Endodermal cell (in vitro differentiated cells): ENCODE data around the gene C4orf17. TPM values are rescaled to one million over a fixed set of nuclear protein-coding genes. Genes with fewer than 3 reads are reported as not detected.

Experiments used
- DNase-seq: peaks from one replicate; pipeline ENCODE4 v3.0.0-alpha.2; 2017
- H3K27ac ChIP-seq: 2 replicates; pipeline ENCODE4 v1.5.1; 2013; ENCODE audit warnings: mild to moderate bottlenecking, low read depth, low read length, moderate library complexity
- H3K27me3 ChIP-seq: 2 replicates; pipeline ENCODE4 v1.6.1; 2013; ENCODE audit warnings: mild to moderate bottlenecking, low read length, moderate library complexity; ENCODE audit not compliant: insufficient read depth, control insufficient read depth, poor library complexity, severe bottlenecking
- H3K36me3 ChIP-seq: 2 replicates; pipeline ENCODE4 v1.7.0; 2013; ENCODE audit warnings: mild to moderate bottlenecking, low read length, moderate library complexity; ENCODE audit not compliant: control insufficient read depth, insufficient read depth
- H3K4me1 ChIP-seq: one replicate; pipeline ENCODE4 v1.7.0; 2013; ENCODE audit warnings: low read length; ENCODE audit not compliant: control insufficient read depth, insufficient read depth
- H3K4me3 ChIP-seq: 2 replicates; pipeline ENCODE4 v1.5.1; 2013; ENCODE audit warnings: mild to moderate bottlenecking, low read length, moderate library complexity
- H3K9ac ChIP-seq: 2 replicates; pipeline ENCODE4 v1.6.1; 2013; ENCODE audit warnings: mild to moderate bottlenecking, low read length, moderate library complexity; ENCODE audit not compliant: poor library complexity, severe bottlenecking; ENCODE audit errors: extremely low read depth
- H3K9me3 ChIP-seq: 2 replicates; pipeline ENCODE4 v1.6.1; 2013; ENCODE audit warnings: mild to moderate bottlenecking, low read length, moderate library complexity; ENCODE audit not compliant: control insufficient read depth
- H3K27ac Mint-ChIP-seq: 2 replicates; pipeline ENCODE4 v1.8.0; 2020; ENCODE audit warnings: mixed read lengths
- H3K27me3 Mint-ChIP-seq: 2 replicates; pipeline ENCODE4 v1.8.0; 2021; ENCODE audit warnings: mild to moderate bottlenecking, mixed read lengths; ENCODE audit not compliant: insufficient read depth
- H3K36me3 Mint-ChIP-seq: 2 replicates; pipeline ENCODE4 v1.8.0; 2020; ENCODE audit warnings: low read depth, mixed read lengths
- H3K4me1 Mint-ChIP-seq: 2 replicates; pipeline ENCODE4 v1.8.0; 2020; ENCODE audit warnings: mixed read lengths
- H3K4me3 Mint-ChIP-seq: 2 replicates; pipeline ENCODE4 v1.8.0; 2020; ENCODE audit warnings: mild to moderate bottlenecking, moderate library complexity, mixed read lengths
- H3K9me3 Mint-ChIP-seq: 2 replicates; pipeline ENCODE4 v1.8.0; 2020; ENCODE audit warnings: mild to moderate bottlenecking, mixed read lengths
- CTCF ChIP-seq: fragments of 200-600 bp; sonication (generic); conservative IDR thresholded peaks from 2 replicates; pipeline ENCODE4 v1.5.0; 2021; ENCODE audit warnings: antibody characterized with exemption, mild to moderate bottlenecking
- WGBS, 2 experiments: methylation state at CpG; one replicate each; pipeline versions ENCODE4 v1.1.5 to v1.1.7; 2013; ENCODE audit warnings: missing lambda C conversion rate in 2 of 2, mixed read lengths in 1 of 2; ENCODE audit not compliant: insufficient coverage in 1 of 2, insufficient read length in 1 of 2; 5-methylcytosine and 5-hydroxymethylcytosine counted together
- total RNA-seq, 2 donors: library from RNA; stranded (reverse); fragmentation: NEBNext Ultra II Directional in 1 of 2; extraction: Animal tissue kit (Norgen Biotek cat#: 25700) in 1 of 2; gene quantifications; 2 replicates in 1 of 2; 3 replicates in 1 of 2; pipeline ENCODE4 v1.2.1, GENCODE V29; 2021

C4orf17 gene
- total RNA-seq, 2 donors from 2014 or later = not detected

DNA sequence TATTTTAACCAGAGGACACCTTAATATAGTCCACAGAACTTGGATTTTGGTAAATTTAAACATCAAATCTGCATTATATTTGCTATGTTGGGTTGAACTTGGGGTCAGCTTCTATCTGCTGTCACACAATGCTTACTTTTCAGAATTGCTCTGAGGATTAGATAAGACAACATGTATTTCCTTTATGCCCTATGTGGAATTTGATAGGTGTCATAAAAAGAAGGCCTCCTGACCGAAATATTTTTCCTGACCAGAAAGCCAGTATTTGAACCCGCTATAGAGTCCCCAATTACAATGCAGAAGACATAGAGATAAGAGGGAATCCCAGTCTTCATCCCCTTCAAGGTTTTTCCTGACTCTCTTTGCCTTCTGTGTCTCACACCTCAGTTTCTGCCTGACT is 67.9 kb downstream of the C4orf17 start:
- H3K27me3 ChIP-seq = no peaks in the 10 kb centered on the region
- no peak overlapping the region for H3K9ac ChIP-seq
- Mint-ChIP-seq H3K9me3 (no peaks in the 10 kb centered on the region), H3K4me3 (no peak overlapping the region), H3K36me3 (no peaks in the 10 kb centered on the region), H3K27me3 (no peaks in the 10 kb centered on the region), H3K27ac (no peak overlapping the region), H3K4me1 (peaks cover 5% of the 10 kb centered on the region)
- 94 to 100% methylated on average over 2 of the region's 2 CpGs for WGBS, 2 experiments
- H3K36me3 ChIP-seq = no peaks in the 10 kb centered on the region
- H3K4me1 ChIP-seq = no peaks in the 10 kb centered on the region
- no peak overlapping the region for H3K27ac ChIP-seq
- H3K9me3 ChIP-seq = no peaks in the 10 kb centered on the region
- TF ChIP-seq CTCF = no peak
- DNase-seq = no peak
- no peak overlapping the region for H3K4me3 ChIP-seq

DNA sequence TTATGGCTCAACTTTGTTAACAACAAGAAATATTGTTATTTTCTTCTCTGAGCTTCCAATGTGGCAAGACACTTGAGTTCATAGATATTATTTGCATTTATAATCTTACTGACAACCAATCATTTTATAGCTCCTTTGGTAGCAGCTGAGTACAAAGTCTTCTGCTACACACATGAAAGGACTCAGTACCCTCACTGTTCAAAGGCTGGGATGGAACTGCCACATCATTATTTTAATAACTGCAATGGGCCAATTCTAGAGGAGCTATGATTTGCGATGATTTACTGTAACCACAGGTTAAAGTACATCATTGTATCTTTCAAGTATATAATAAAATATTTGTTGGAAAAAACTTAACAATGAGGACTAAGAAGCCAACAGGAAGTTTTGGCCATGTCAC is 74.7 kb downstream of the C4orf17 start:
- 100% methylated on average over 1 of the region's 1 CpG; no CpG with 5 or more reads in 1 of the 2 experiments for WGBS, 2 experiments
- Histone ChIP-seq H3K9me3 (no peaks in the 10 kb centered on the region), H3K27ac (no peak overlapping the region), H3K27me3 (no peaks in the 10 kb centered on the region), H3K4me3 (no peak overlapping the region), H3K9ac (no peak overlapping the region), H3K4me1 (no peaks in the 10 kb centered on the region), H3K36me3 (no peaks in the 10 kb centered on the region)
- Mint-ChIP-seq H3K36me3 (no peaks in the 10 kb centered on the region), H3K9me3 (no peaks in the 10 kb centered on the region), H3K4me3 (no peak overlapping the region), H3K4me1 (no peaks in the 10 kb centered on the region), H3K27me3 (no peaks in the 10 kb centered on the region), H3K27ac (no peak overlapping the region)
- TF ChIP-seq CTCF = no peak
- no peak for DNase-seq

GRCh38 chr4:99586322-99586721 is 75.5 kb downstream of the C4orf17 start:
- Mint-ChIP-seq H3K27ac (no peak overlapping the region), H3K4me3 (no peak overlapping the region), H3K36me3 (no peaks in the 10 kb centered on the region), H3K27me3 (no peaks in the 10 kb centered on the region), H3K9me3 (no peaks in the 10 kb centered on the region), H3K4me1 (no peaks in the 10 kb centered on the region)
- no peak overlapping the region for H3K27ac ChIP-seq
- H3K4me1 ChIP-seq = no peaks in the 10 kb centered on the region
- DNase-seq = no peak
- no peak overlapping the region for H3K4me3 ChIP-seq
- 73 to 100% methylated on average over 1 to 2 of the region's 2 CpGs for WGBS, 2 experiments
- no peaks in the 10 kb centered on the region for H3K36me3 ChIP-seq
- H3K27me3 ChIP-seq = no peaks in the 10 kb centered on the region
- H3K9me3 ChIP-seq = no peaks in the 10 kb centered on the region
- no peak for TF ChIP-seq CTCF
- no peak overlapping the region for H3K9ac ChIP-seq
